ENCODE data around the gene UBE3D.

DNA sequence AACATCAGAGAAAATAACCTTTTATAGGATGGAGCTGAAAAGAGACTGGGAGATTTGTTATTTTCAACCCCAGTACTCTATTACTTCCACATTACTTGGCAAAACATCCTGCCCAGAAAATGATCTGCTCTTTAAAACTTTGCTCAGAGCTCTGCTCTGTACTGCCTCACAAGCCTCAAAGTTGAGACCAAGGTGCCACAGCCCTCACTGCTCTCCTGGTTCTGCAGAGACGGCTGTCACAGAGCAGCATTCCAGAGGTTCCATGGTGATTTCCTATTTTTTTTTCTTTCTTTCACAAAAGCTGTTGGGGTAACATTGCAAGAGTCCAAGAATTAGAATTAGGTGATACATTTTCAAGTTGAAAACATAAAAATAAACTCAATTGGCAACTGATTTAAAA lies 155.2 kb downstream of the UBE3D start:
- TF ChIP-seq, protein P1, sequence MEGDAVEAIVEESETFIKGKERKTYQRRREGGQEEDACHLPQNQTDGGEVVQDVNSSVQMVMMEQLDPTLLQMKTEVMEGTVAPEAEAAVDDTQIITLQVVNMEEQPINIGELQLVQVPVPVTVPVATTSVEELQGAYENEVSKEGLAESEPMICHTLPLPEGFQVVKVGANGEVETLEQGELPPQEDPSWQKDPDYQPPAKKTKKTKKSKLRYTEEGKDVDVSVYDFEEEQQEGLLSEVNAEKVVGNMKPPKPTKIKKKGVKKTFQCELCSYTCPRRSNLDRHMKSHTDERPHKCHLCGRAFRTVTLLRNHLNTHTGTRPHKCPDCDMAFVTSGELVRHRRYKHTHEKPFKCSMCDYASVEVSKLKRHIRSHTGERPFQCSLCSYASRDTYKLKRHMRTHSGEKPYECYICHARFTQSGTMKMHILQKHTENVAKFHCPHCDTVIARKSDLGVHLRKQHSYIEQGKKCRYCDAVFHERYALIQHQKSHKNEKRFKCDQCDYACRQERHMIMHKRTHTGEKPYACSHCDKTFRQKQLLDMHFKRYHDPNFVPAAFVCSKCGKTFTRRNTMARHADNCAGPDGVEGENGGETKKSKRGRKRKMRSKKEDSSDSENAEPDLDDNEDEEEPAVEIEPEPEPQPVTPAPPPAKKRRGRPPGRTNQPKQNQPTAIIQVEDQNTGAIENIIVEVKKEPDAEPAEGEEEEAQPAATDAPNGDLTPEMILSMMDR (conservative IDR thresholded peaks at IDR 0.05; ENCODE audit: low read depth, low read length) = no peak
- no peak for TF ChIP-seq EZH2 (IDR thresholded peaks at IDR 0.05; ENCODE audit: borderline replicate concordance, low read depth, low read length, poor library complexity, severe bottlenecking)
